Adipocyte (in vitro differentiated cells): ENCODE data around the gene DBH.

Source experiments
- DNase-seq: peaks from one replicate; pipeline ENCODE4 v3.0.0-alpha.2; 2015; ENCODE audit warnings: low read depth
- H3K27me3 ChIP-seq: replicated peaks from 2 replicates; pipeline ENCODE4 v1.7.0; 2013; ENCODE audit warnings: mild to moderate bottlenecking, low read length, moderate library complexity; ENCODE audit not compliant: control insufficient read depth, insufficient read depth
- H3K36me3 ChIP-seq: 2 replicates; pipeline ENCODE4 v1.7.0; 2013; ENCODE audit warnings: low read length, mild to moderate bottlenecking, moderate library complexity; ENCODE audit not compliant: control insufficient read depth, insufficient read depth, severe bottlenecking
- H3K4me1 ChIP-seq: 2 replicates; pipeline ENCODE4 v1.7.0; 2013; ENCODE audit warnings: mild to moderate bottlenecking, low read length, moderate library complexity; ENCODE audit not compliant: control insufficient read depth, insufficient read depth
- H3K4me3 ChIP-seq: 2 replicates; pipeline ENCODE4 v1.7.0; 2013; ENCODE audit warnings: mild to moderate bottlenecking, low read length, moderate library complexity
- H3K9ac ChIP-seq: 2 replicates; pipeline ENCODE4 v1.7.0; 2013; ENCODE audit warnings: mild to moderate bottlenecking, low read length, moderate library complexity
- H3K9me3 ChIP-seq: 2 replicates; pipeline ENCODE4 v1.7.0; 2013; ENCODE audit warnings: mild to moderate bottlenecking, low read length, moderate library complexity; ENCODE audit not compliant: control insufficient read depth

Gene DBH

GRCh38 chr9:133701321-133701980 lies 65.3 kb downstream of the DBH start:
- H3K9ac ChIP-seq: no peak overlapping the region
- H3K36me3 ChIP-seq: no peaks in the 10 kb centered on the region
- H3K4me1 ChIP-seq: peaks cover 10% of the 10 kb centered on the region
- H3K27me3 ChIP-seq: peaks cover 7% of the 10 kb centered on the region
- no peak overlapping the region for H3K4me3 ChIP-seq
- H3K9me3 ChIP-seq: peaks cover 5% of the 10 kb centered on the region
- no peak for DNase-seq

- Histone ChIP-seq H3K4me3 (peak overlapping the region; percentile 59), H3K9me3 (peaks cover 5% of the 10 kb centered on the region), H3K4me1 (peaks cover 18% of the 10 kb centered on the region), H3K36me3 (no peaks in the 10 kb centered on the region), H3K27me3 (peaks cover 7% of the 10 kb centered on the region), H3K9ac (peak overlapping the region; percentile 54)
- peak; percentile 28 for DNase-seq
These were observed 66.0 kb downstream of the DBH start for GRCh38 chr9:133701981-133702797.

GRCh38 chr9:133702798-133703590 lies 66.8 kb downstream of the DBH start:
- Histone ChIP-seq H3K9ac (peak overlapping the region; percentile 54), H3K9me3 (peaks cover 5% of the 10 kb centered on the region), H3K4me1 (peaks cover 26% of the 10 kb centered on the region), H3K4me3 (peak overlapping the region; percentile 59), H3K36me3 (no peaks in the 10 kb centered on the region), H3K27me3 (peaks cover 7% of the 10 kb centered on the region)
- DNase-seq: no peak

GRCh38 chr9:133703591-133704399 lies 67.6 kb downstream of the DBH start:
- no peak overlapping the region for H3K9ac ChIP-seq
- no peak for DNase-seq
- H3K4me1 ChIP-seq: peaks cover 26% of the 10 kb centered on the region
- peaks cover 7% of the 10 kb centered on the region for H3K27me3 ChIP-seq
- no peaks in the 10 kb centered on the region for H3K36me3 ChIP-seq
- peaks cover 5% of the 10 kb centered on the region for H3K9me3 ChIP-seq
- H3K4me3 ChIP-seq: no peak overlapping the region

GRCh38 chr9:133704711-133705181 lies 68.6 kb downstream of the DBH start:
- H3K36me3 ChIP-seq: no peaks in the 10 kb centered on the region
- H3K27me3 ChIP-seq: peaks cover 7% of the 10 kb centered on the region
- DNase-seq: no peak
- peaks cover 26% of the 10 kb centered on the region for H3K4me1 ChIP-seq
- H3K4me3 ChIP-seq: no peak overlapping the region
- H3K9me3 ChIP-seq: peaks cover 1% of the 10 kb centered on the region
- H3K9ac ChIP-seq: no peak overlapping the region

GRCh38 chr9:133705576-133705975 lies 69.4 kb downstream of the DBH start:
- no peak overlapping the region for H3K9ac ChIP-seq
- no peaks in the 10 kb centered on the region for H3K9me3 ChIP-seq
- no peaks in the 10 kb centered on the region for H3K36me3 ChIP-seq
- no peak for DNase-seq
- peaks cover 26% of the 10 kb centered on the region for H3K4me1 ChIP-seq
- no peak overlapping the region for H3K4me3 ChIP-seq
- H3K27me3 ChIP-seq: peaks cover 7% of the 10 kb centered on the region

GRCh38 chr9:133706307-133707050 lies 70.3 kb downstream of the DBH start:
- DNase-seq: no peak
- Histone ChIP-seq H3K27me3 (peaks cover 7% of the 10 kb centered on the region), H3K9ac (peak overlapping the region; percentile 24), H3K4me1 (peaks cover 33% of the 10 kb centered on the region), H3K36me3 (no peaks in the 10 kb centered on the region), H3K9me3 (no peaks in the 10 kb centered on the region), H3K4me3 (peak overlapping the region; percentile 11)

- peak overlapping the region; percentile 11 for H3K4me3 ChIP-seq
- no peaks in the 10 kb centered on the region for H3K36me3 ChIP-seq
- DNase-seq: peak; percentile 54
- peak overlapping the region; percentile 46 for H3K9ac ChIP-seq
- peaks cover 38% of the 10 kb centered on the region for H3K4me1 ChIP-seq
- peaks cover 7% of the 10 kb centered on the region for H3K27me3 ChIP-seq
- no peaks in the 10 kb centered on the region for H3K9me3 ChIP-seq
These were observed 71.1 kb downstream of the DBH start for GRCh38 chr9:133707065-133707762.

GRCh38 chr9:133707763-133708245 lies 71.6 kb downstream of the DBH start:
- Histone ChIP-seq H3K9me3 (no peaks in the 10 kb centered on the region), H3K27me3 (peaks cover 7% of the 10 kb centered on the region), H3K4me3 (no peak overlapping the region), H3K4me1 (peaks cover 35% of the 10 kb centered on the region), H3K9ac (no peak overlapping the region), H3K36me3 (no peaks in the 10 kb centered on the region)
- no peak for DNase-seq
